Inferior parietal cortex (tissue), 1 donor: Measurements from ENCODE around the gene PATJ.
"Not testable (repeated sequence)": the region's sequence is repeated elsewhere in the genome, so short reads cannot be mapped to it uniquely, and the experiment has no call there.

Source experiments
- DNase-seq: peaks from one replicate; pipeline ENCODE4 v3.0.0-alpha.2; 2016; ENCODE audit errors: extremely low spot score

PATJ gene

GRCh38 chr1:61818992-61819391, 76.7 kb downstream of the PATJ start:
- no peak for DNase-seq

GRCh38 chr1:61819421-61819820, 77.1 kb downstream of the PATJ start:
- no peak for DNase-seq

- no peak for DNase-seq
Observed at GRCh38 chr1:61825393-61825792, 83.1 kb downstream of the PATJ start.

- no peak for DNase-seq
Observed at GRCh38 chr1:61828805-61829204, 86.5 kb downstream of the PATJ start.

GRCh38 chr1:61836649-61837048, 94.4 kb downstream of the PATJ start:
- DNase-seq, result no peak

- not testable (repeated sequence) for DNase-seq
Observed at GRCh38 chr1:61837607-61838006, 95.3 kb downstream of the PATJ start.

GRCh38 chr1:61839679-61840078, 97.4 kb downstream of the PATJ start:
- no peak for DNase-seq

- DNase-seq, result no peak
Observed at GRCh38 chr1:61842036-61842435, 99.8 kb downstream of the PATJ start.

GRCh38 chr1:61842863-61843514, 100.7 kb downstream of the PATJ start:
- no peak for DNase-seq

GRCh38 chr1:61844006-61844405, 101.7 kb downstream of the PATJ start:
- no peak for DNase-seq

GRCh38 chr1:61844664-61845063, 102.4 kb downstream of the PATJ start:
- DNase-seq, result not testable (repeated sequence)

- DNase-seq, result no peak
Observed at GRCh38 chr1:61851235-61851634, 109.0 kb downstream of the PATJ start.

- peak; percentile 90 for DNase-seq
Observed at GRCh38 chr1:61851849-61852669, 109.8 kb downstream of the PATJ start.

- peak; percentile 25 for DNase-seq
Observed at GRCh38 chr1:61852670-61853015, 110.4 kb downstream of the PATJ start.

- peak; percentile 39 for DNase-seq
Observed at GRCh38 chr1:61853583-61853982, 111.3 kb downstream of the PATJ start.

- DNase-seq, result no peak
Observed at GRCh38 chr1:61864489-61864888, 122.2 kb downstream of the PATJ start.

- no peak for DNase-seq
Observed at GRCh38 chr1:61865646-61866220, 123.5 kb downstream of the PATJ start.

- DNase-seq, result no peak
Observed at GRCh38 chr1:61869691-61870109, 127.4 kb downstream of the PATJ start.

- no peak for DNase-seq
Observed at GRCh38 chr1:61872206-61872605, 129.9 kb downstream of the PATJ start.

- no peak for DNase-seq
Observed at GRCh38 chr1:61873581-61873980, 131.3 kb downstream of the PATJ start.

GRCh38 chr1:61873994-61874393, 131.7 kb downstream of the PATJ start:
- DNase-seq, result no peak

- no peak for DNase-seq
Observed at GRCh38 chr1:61875198-61875597, 132.9 kb downstream of the PATJ start.

- DNase-seq, result peak; percentile 27
Observed at GRCh38 chr1:61879887-61880474, 137.7 kb downstream of the PATJ start.
